Mammary epithelial cell (primary cell): ENCODE data around the gene HS3ST4.

ENCODE experiments used
- CTCF ChIP-seq, 2 donors: IDR thresholded peaks in 1 of 2; conservative IDR thresholded peaks in 1 of 2; 2 replicates each; pipeline ENCODE4 v1.5.1; 2011 to 2012; ENCODE audit warnings: inconsistent platforms in 2 of 2, low read length in 2 of 2, mild to moderate bottlenecking in 2 of 2, control low read depth in 1 of 2, low read depth in 1 of 2; ENCODE audit not compliant: insufficient read depth in 1 of 2; ENCODE audit errors: extremely low read depth in 1 of 2
- EZH2 ChIP-seq: IDR thresholded peaks from 2 replicates; pipeline ENCODE4 v1.6.1; 2012; ENCODE audit warnings: low read length, inconsistent platforms, borderline replicate concordance

GRCh38 chr16:25855063-25855462 lies 163.3 kb downstream of the HS3ST4 start:
- no peak for TF ChIP-seq CTCF (conservative IDR thresholded peaks at IDR 0.05 in 1 of 2, IDR thresholded peaks at IDR 0.05 in 1 of 2; ENCODE audit: extremely low read depth in 1 of 2, insufficient read depth in 1 of 2, low read depth in 1 of 2, low read length in 2 of 2)
- TF ChIP-seq EZH2: no peak
